Lung (tissue), 12 donors: Measurements from ENCODE around the gene SNED1. TPM values are rescaled to one million over a fixed set of nuclear protein-coding genes. Genes with fewer than 3 reads are reported as not detected.
"Not testable (repeated sequence)": the region's sequence is repeated elsewhere in the genome, so short reads cannot be mapped to it uniquely, and the experiment has no call there.

Experiments
- ATAC-seq: fragments of 200-7000 bp; cut with Tn5 transposase; one replicate; pipeline ENCODE4 v1.9.1; 2020; ENCODE audit warnings: moderate number of reproducible peaks; ENCODE audit not compliant: insufficient read depth, low FRiP score
- DNase-seq, 3 donors: peaks; one replicate each; pipeline ENCODE4 v3.0.0-alpha.2; 2013 to 2017
- H3K27ac ChIP-seq, 2 donors: one replicate each; pipeline ENCODE4 v1.5.1; 2013; ENCODE audit warnings: mild to moderate bottlenecking in 2 of 2, moderate library complexity in 2 of 2, control low read depth in 1 of 2, inconsistent platforms in 1 of 2, low read depth in 1 of 2, low read length in 1 of 2
- H3K27me3 ChIP-seq, 3 donors: one replicate each; pipeline ENCODE4 v1.5.1; 2013; ENCODE audit warnings: low read length in 2 of 3; ENCODE audit not compliant: control insufficient read depth in 3 of 3, insufficient read depth in 3 of 3
- H3K36me3 ChIP-seq, 4 donors: one replicate each; pipeline ENCODE4 v1.5.1; 2013; ENCODE audit warnings: low read length in 4 of 4, mild to moderate bottlenecking in 1 of 4, moderate library complexity in 1 of 4; ENCODE audit not compliant: control insufficient read depth in 4 of 4, insufficient read depth in 4 of 4
- H3K4me1 ChIP-seq, 5 donors: one replicate each; pipeline ENCODE4 v1.5.1; 2013; ENCODE audit warnings: low read length in 5 of 5, mild to moderate bottlenecking in 2 of 5, moderate library complexity in 1 of 5; ENCODE audit not compliant: control insufficient read depth in 5 of 5, insufficient read depth in 5 of 5
- H3K4me3 ChIP-seq: one replicate; pipeline ENCODE4 v1.5.1; 2013; ENCODE audit warnings: mild to moderate bottlenecking, control low read depth, moderate library complexity
- H3K9ac ChIP-seq, 2 donors: one replicate each; pipeline ENCODE4 v1.5.1; 2013; ENCODE audit warnings: low read length in 2 of 2, control low read depth in 1 of 2; ENCODE audit not compliant: insufficient read depth in 1 of 2
- H3K9me3 ChIP-seq, 4 donors: one replicate each; pipeline ENCODE4 v1.5.1; 2013; ENCODE audit warnings: low read length in 3 of 4, mild to moderate bottlenecking in 1 of 4, moderate library complexity in 1 of 4; ENCODE audit not compliant: control insufficient read depth in 4 of 4, insufficient read depth in 3 of 4
- WGBS, 2 donors: extraction: QIAGEN DNeasy Blood & Tissue Kit; methylation state at CpG; one replicate each; pipeline ENCODE4 v1.1.7; 2013; 5-methylcytosine and 5-hydroxymethylcytosine counted together
- polyA plus RNA-seq, 2 donors: library from polyadenylated mRNA; stranded (reverse); fragments of 200-250 nt; gene quantifications; one replicate each; pipeline ENCODE4 v1.2.1, GENCODE V29; 2013
- total RNA-seq, 2 donors: library from RNA; depleted of rRNA in 1 of 2; stranded (reverse); fragments of >200 nt in 1 of 2; gene quantifications; one replicate each; pipeline ENCODE4 v1.2.1, GENCODE V29; 2014 to 2021
- TF ChIP-seq, protein P1 (sequence below): IDR thresholded peaks from 2 replicates; pipeline ENCODE4 v1.5.1; 2012; ENCODE audit warnings: mild to moderate bottlenecking; ENCODE audit errors: control extremely low read depth, extremely low read depth
- donor health status: control.
- donor health status: control.
- donor health status: Bipolar disorder and iron deficiency.
- donor health status: healthy.
- donor health status: DM: yes; HTN: yes; CAD: no.

The SNED1 gene
- total and polyA plus RNA-seq, 4 donors: 5.9 to 74.6 (median 34.7) TPM

DNA sequence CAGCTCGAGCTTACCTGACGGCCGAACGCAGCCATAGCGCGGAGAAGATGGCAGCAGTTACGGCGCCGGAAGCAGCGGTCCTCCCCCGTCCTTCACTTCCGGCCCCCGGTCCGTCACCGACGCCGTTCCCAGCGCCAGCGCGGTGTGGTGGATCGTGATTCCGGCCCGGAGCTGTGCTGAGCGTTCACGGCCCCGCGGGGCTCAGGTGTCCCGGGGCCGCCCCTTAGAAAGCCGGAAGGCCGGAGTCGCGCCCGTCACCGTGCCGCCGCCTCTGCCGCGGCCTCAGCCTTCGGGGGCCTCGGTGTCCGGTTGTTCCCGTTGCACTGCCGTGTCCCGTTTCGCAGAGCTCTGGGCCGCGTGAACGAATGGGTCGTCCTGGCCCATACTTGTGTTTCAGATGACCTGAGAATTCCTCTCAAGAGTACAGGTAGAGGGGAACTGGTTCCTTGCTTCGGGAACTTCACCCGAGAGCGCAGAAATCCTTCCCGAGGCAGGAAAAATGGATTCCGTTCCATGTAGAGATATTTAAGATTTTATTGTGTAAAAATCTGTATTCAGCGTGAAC lies 103.9 kb downstream of the SNED1 start, which contains the start of gene MTERF4:
TSS of gene MTERF4 (minus strand) at position 49 of the 565 bp plus-strand sequence. CDS start at position 35, 14 bp downstream.
- H3K4me3 ChIP-seq: peak within 1 kb of the TSS; percentile 99
- H3K36me3 ChIP-seq: peaks cover 0 to 13% (median 9%) of the 10 kb centered on the region in 4 donors
- H3K4me1 ChIP-seq: peaks cover 3 to 19% (median 3%) of the 10 kb centered on the region in 5 donors
- peak within 1 kb of the TSS; percentile 86 to 88 for H3K27ac ChIP-seq
- no peaks in the 10 kb centered on the region for H3K9me3 ChIP-seq
- peak; percentile 96 for ATAC-seq
- H3K9ac ChIP-seq: peak within 1 kb of the TSS; percentile 71 to 92
- no peaks in the 10 kb centered on the region for H3K27me3 ChIP-seq
- peak; percentile 88 to 92 (median 89) for DNase-seq
- 0% methylated on average over 53 to 56 of the region's 56 CpGs for WGBS, 2 donors
- TF ChIP-seq, protein P1, sequence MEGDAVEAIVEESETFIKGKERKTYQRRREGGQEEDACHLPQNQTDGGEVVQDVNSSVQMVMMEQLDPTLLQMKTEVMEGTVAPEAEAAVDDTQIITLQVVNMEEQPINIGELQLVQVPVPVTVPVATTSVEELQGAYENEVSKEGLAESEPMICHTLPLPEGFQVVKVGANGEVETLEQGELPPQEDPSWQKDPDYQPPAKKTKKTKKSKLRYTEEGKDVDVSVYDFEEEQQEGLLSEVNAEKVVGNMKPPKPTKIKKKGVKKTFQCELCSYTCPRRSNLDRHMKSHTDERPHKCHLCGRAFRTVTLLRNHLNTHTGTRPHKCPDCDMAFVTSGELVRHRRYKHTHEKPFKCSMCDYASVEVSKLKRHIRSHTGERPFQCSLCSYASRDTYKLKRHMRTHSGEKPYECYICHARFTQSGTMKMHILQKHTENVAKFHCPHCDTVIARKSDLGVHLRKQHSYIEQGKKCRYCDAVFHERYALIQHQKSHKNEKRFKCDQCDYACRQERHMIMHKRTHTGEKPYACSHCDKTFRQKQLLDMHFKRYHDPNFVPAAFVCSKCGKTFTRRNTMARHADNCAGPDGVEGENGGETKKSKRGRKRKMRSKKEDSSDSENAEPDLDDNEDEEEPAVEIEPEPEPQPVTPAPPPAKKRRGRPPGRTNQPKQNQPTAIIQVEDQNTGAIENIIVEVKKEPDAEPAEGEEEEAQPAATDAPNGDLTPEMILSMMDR: no peak

DNA sequence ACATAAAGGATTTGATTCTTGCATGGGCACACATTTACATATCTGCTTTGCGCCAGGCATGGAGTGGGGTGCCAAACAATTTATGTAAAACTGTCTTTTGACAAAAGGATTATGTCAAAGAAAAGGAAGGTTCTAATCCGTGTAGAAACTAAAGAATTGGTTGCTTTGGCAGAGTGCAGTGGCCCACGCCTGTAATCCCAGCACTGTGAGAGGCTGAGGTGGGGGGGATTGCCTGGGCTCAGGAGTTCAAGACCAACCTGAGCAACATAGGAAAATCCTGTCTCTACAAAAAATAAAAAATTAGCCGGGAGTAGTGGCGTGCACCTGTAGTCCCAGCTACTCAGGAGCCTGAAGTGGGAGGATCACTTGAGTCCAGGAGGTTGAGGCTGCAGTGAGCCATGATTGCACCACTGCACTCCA lies 104.8 kb downstream of the SNED1 start:
- no peak overlapping the region for H3K27ac ChIP-seq
- peaks cover 0 to 13% (median 9%) of the 10 kb centered on the region in 4 donors for H3K36me3 ChIP-seq
- TF ChIP-seq, protein P1: no peak
- H3K4me1 ChIP-seq: peaks cover 3 to 19% (median 3%) of the 10 kb centered on the region in 5 donors
- ATAC-seq: no peak
- no peaks in the 10 kb centered on the region for H3K9me3 ChIP-seq
- no peaks in the 10 kb centered on the region for H3K27me3 ChIP-seq
- 40 to 56% methylated on average over 5 of the region's 5 CpGs for WGBS, 2 donors
- DNase-seq: no peak
- H3K4me3 ChIP-seq: no peak overlapping the region
- peak overlapping the region in 1 of 2 donors; percentile 69 for H3K9ac ChIP-seq

DNA sequence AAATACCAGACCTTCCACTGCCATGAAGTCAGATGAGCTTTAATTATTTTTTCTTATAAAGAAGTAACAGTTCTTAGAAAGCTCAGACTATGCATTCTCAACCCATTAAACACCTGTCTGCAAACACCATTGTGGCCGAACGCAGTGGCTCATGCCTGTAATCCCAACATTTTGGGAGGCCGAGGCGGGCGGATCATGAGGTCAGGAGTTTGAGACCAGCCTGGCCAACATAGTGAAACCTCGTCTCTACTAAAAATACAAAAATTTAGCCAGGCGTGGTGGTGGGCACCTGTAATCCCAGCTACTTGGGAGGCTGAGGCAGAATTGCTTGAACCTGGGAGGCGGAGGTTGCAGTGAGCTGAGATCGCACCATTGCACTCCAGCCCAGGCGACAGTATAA lies 106.2 kb downstream of the SNED1 start:
- WGBS, 2 donors: 97% methylated on average over 10 of the region's 10 CpGs
- H3K27me3 ChIP-seq, H3K9me3 ChIP-seq, H3K9ac ChIP-seq, H3K27ac ChIP-seq, ATAC-seq, H3K36me3 ChIP-seq, DNase-seq, H3K4me3 ChIP-seq: not testable (repeated sequence)
- peaks cover 3 to 19% (median 3%) of the 10 kb centered on the region in 5 donors for H3K4me1 ChIP-seq

DNA sequence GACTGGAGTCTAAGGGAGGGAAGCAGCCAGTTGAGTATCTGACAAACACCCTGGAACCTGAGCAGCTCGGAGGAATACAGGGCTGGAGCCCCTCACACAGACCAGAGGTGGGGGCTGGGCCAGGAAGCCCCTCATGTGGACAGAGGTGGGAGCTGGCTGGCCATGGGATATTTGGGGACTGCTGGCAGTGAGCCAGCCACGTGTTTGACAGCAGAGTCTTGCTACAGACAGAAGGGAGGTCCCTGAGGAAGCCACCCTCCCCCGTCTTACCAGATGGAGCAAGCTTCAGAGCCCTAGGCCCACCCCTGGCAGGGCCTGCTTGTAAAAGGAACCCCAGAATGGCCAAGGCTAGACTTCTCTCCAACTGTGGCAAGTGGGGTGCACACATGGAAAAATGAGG lies 107.2 kb downstream of the SNED1 start:
- Histone ChIP-seq H3K4me3 (no peak overlapping the region), H3K9me3 (no peaks in the 10 kb centered on the region), H3K36me3 (no peaks in the 10 kb centered on the region), H3K27me3 (no peaks in the 10 kb centered on the region), H3K9ac (no peak overlapping the region), H3K27ac (no peak overlapping the region), H3K4me1 (peaks cover 3 to 18% (median 3%) of the 10 kb centered on the region in 5 donors)
- DNase-seq: no peak
- no peak for ATAC-seq
- 51 to 58% methylated on average over 3 of the region's 3 CpGs for WGBS, 2 donors
- TF ChIP-seq, protein P1: no peak
